Neural progenitor cell (in vitro differentiated cells): ENCODE results near the gene RNF213. TPM values are rescaled to one million over a fixed set of nuclear protein-coding genes. Genes with fewer than 3 reads are reported as not detected.

ENCODE experiments used
- DNase-seq: peaks from one replicate; pipeline ENCODE4 v3.0.0-alpha.2; 2016; ENCODE audit warnings: low spot score
- H2AFZ ChIP-seq: fragments of 200-600 bp; sonication (generic); replicated peaks from 2 replicates; pipeline ENCODE4 v1.6.1; 2016; ENCODE audit warnings: antibody characterized with exemption
- H3F3A ChIP-seq: fragments of 200-600 bp; sonication (generic); 2 replicates; pipeline ENCODE4 v1.6.1; 2016; ENCODE audit warnings: antibody characterized with exemption, low read depth
- H3K27ac ChIP-seq: fragments of 200-600 bp; sonication (generic); 2 replicates; pipeline ENCODE4 v1.5.1; 2016; ENCODE audit warnings: mild to moderate bottlenecking
- H3K27me3 ChIP-seq: fragments of 200-600 bp; sonication (generic); 2 replicates; pipeline ENCODE4 v1.6.1; 2016; ENCODE audit warnings: mild to moderate bottlenecking, moderate library complexity
- H3K36me3 ChIP-seq: fragments of 200-600 bp; sonication (generic); 2 replicates; pipeline ENCODE4 v1.5.1; 2016
- H3K4me1 ChIP-seq: fragments of 200-600 bp; sonication (generic); 2 replicates; pipeline ENCODE4 v1.6.1; 2016; ENCODE audit warnings: mixed run types
- H3K4me2 ChIP-seq: fragments of 200-600 bp; sonication (generic); 2 replicates; pipeline ENCODE4 v1.6.1; 2016
- H3K4me3 ChIP-seq: fragments of 200-600 bp; sonication (generic); 2 replicates; pipeline ENCODE4 v1.5.1; 2016
- H3K79me2 ChIP-seq: fragments of 200-600 bp; sonication (generic); 2 replicates; pipeline ENCODE4 v1.6.1; 2016; ENCODE audit warnings: low read depth
- H3K9ac ChIP-seq: fragments of 200-600 bp; sonication (generic); 2 replicates; pipeline ENCODE4 v1.6.1; 2016
- H3K9me3 ChIP-seq: fragments of 200-600 bp; sonication (generic); 2 replicates; pipeline ENCODE4 v1.5.1; 2016; ENCODE audit warnings: low read depth
- H4K20me1 ChIP-seq: fragments of 200-600 bp; sonication (generic); 2 replicates; pipeline ENCODE4 v1.6.1; 2016; ENCODE audit warnings: low read depth
- H3K27ac Mint-ChIP-seq: 3 replicates; pipeline ENCODE4 v1.8.0; 2021; ENCODE audit warnings: mixed read lengths
- H3K27me3 Mint-ChIP-seq: 2 replicates; pipeline ENCODE4 v1.8.0; 2022; ENCODE audit warnings: low read depth, mild to moderate bottlenecking, inconsistent platforms, moderate library complexity, mixed read lengths; ENCODE audit not compliant: insufficient read depth
- H3K36me3 Mint-ChIP-seq: 3 replicates; pipeline ENCODE4 v1.8.0; 2021; ENCODE audit warnings: mixed read lengths
- H3K4me1 Mint-ChIP-seq: 3 replicates; pipeline ENCODE4 v1.8.0; 2021; ENCODE audit warnings: mixed read lengths
- H3K4me3 Mint-ChIP-seq: 3 replicates; pipeline ENCODE4 v1.8.0; 2021; ENCODE audit warnings: mild to moderate bottlenecking, moderate library complexity, mixed read lengths
- H3K9me3 Mint-ChIP-seq: 3 replicates; pipeline ENCODE4 v1.8.0; 2020; ENCODE audit warnings: mixed read lengths
- EZH2 ChIP-seq: fragments of 200-600 bp; sonication (generic); IDR thresholded peaks from 2 replicates; pipeline ENCODE4 v1.6.1; 2017; ENCODE audit warnings: antibody characterized with exemption, mild to moderate bottlenecking, moderate library complexity
- EZH2phosphoT487 ChIP-seq: fragments of 200-600 bp; sonication (generic); IDR thresholded peaks from 2 replicates; pipeline ENCODE4 v1.6.1; 2017; ENCODE audit warnings: antibody characterized with exemption
- total RNA-seq: library from RNA; depleted of rRNA; stranded (reverse); fragments of >200 nt; gene quantifications from 2 replicates; pipeline ENCODE4 v1.2.3, GENCODE V29; 2015; ENCODE audit warnings: low replicate concordance
- TF ChIP-seq, protein P1 (sequence below): fragments of 200-600 bp; sonication (generic); IDR thresholded peaks from 2 replicates; pipeline ENCODE4 v1.5.1; 2017; ENCODE audit warnings: antibody characterized with exemption, mild to moderate bottlenecking

The RNF213 gene
- total RNA-seq, 1 donor from 2014 or later: 19.8 TPM

DNA sequence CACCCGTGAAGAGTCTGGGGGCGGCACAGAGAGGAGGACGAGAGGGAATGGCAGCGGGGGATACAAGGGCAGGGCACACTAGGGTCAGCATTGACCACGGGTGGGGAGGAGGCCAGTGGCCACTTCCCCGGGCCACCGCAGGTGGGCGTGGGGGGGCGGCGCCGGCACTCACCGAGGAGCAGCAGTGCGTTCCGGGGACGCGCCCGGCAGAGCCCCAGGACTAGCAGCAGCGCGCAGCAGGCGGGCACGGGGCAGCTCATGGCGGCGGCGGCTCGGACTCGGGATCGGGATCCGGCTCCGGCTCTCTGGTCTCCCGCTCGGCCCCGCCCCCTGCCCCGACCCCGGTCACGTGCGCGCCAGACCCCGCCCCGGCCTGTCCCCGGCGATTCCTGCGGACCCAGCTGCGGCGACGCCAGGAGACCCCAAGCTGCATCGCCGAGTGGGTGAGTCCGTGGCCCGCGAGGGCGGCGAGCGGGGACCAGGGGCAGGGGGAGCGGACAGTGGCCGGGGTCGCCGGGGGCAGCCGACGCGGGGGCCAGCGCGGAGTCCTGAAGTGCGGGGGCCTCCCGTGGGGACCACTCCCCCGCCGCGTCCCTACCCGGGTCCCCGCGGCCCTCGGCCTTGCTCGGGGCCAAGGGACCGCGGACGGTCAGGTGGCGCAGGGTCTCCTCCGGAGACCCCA lies 40.5 kb upstream of the RNF213 start, which contains the start of the genes SGSH and SLC26A11:
SGSH (minus strand) TSS at position 280 of the 682 bp plus-strand sequence; CDS start at position 260, 20 bp downstream.
SLC26A11 (plus strand) TSS at position 374 of the 682 bp plus-strand sequence. CDS start 1,134 bp downstream, outside the sequence.
- peaks cover 10% of the 10 kb centered on the region for H3K36me3 Mint-ChIP-seq
- TF ChIP-seq, protein P1, sequence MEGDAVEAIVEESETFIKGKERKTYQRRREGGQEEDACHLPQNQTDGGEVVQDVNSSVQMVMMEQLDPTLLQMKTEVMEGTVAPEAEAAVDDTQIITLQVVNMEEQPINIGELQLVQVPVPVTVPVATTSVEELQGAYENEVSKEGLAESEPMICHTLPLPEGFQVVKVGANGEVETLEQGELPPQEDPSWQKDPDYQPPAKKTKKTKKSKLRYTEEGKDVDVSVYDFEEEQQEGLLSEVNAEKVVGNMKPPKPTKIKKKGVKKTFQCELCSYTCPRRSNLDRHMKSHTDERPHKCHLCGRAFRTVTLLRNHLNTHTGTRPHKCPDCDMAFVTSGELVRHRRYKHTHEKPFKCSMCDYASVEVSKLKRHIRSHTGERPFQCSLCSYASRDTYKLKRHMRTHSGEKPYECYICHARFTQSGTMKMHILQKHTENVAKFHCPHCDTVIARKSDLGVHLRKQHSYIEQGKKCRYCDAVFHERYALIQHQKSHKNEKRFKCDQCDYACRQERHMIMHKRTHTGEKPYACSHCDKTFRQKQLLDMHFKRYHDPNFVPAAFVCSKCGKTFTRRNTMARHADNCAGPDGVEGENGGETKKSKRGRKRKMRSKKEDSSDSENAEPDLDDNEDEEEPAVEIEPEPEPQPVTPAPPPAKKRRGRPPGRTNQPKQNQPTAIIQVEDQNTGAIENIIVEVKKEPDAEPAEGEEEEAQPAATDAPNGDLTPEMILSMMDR: no peak
- TF ChIP-seq EZH2 (no peak), EZH2phosphoT487 (no peak)
- H3K27me3 Mint-ChIP-seq: peaks cover 18% of the 10 kb centered on the region
- peak within 1 kb of the TSS; percentile 68 for H3K9ac ChIP-seq
- H3K27ac ChIP-seq: no peak within 1 kb of the TSS
- DNase-seq: peak; percentile 95
- no peaks in the 10 kb centered on the region for H3K9me3 ChIP-seq
- peak within 1 kb of the TSS; percentile 92 for H3K4me2 ChIP-seq
- peak within 1 kb of the TSS; percentile 99 for H2AFZ ChIP-seq
- peaks cover 15% of the 10 kb centered on the region for H3K79me2 ChIP-seq
- peaks cover 20% of the 10 kb centered on the region for H3K4me1 ChIP-seq
- no peaks in the 10 kb centered on the region for H3K9me3 Mint-ChIP-seq
- no peaks in the 10 kb centered on the region for H3K27me3 ChIP-seq
- H3K4me3 Mint-ChIP-seq: peak within 1 kb of the TSS; percentile 92
- H4K20me1 ChIP-seq: peaks cover 4% of the 10 kb centered on the region
- H3K4me1 Mint-ChIP-seq: peaks cover 34% of the 10 kb centered on the region
- H3K27ac Mint-ChIP-seq: peak within 1 kb of the TSS; percentile 59
- H3K36me3 ChIP-seq: no peaks in the 10 kb centered on the region
- H3F3A ChIP-seq: peaks cover 3% of the 10 kb centered on the region
- peak within 1 kb of the TSS; percentile 100 for H3K4me3 ChIP-seq

DNA sequence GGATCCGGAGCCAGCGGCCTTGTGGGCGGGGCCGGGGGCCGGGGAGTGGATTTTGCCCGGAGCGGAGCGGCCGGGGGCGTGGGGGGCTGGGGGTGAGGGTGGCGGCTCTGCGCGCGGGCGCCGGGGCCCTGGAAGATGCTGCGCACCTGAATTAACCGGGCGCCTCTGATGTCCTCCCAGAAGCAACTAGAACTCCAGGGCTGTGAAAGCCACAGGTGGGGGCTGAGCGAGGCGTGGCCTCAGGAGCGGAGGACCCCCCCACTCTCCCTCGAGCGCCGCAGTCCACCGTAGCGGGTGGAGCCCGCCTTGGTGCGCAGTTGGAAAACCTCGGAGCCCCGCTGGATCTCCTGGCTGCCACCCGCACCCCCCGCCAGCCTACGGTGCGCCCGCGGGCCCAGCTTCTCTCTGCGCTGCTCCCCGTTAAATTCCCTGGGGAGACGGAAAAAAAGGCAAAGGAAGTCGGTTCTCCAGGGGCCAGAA lies 39.9 kb upstream of the RNF213 start:
- no peak overlapping the region for H3K27ac ChIP-seq
- peaks cover 15% of the 10 kb centered on the region for H3K79me2 ChIP-seq
- H3K4me1 ChIP-seq: peaks cover 22% of the 10 kb centered on the region
- TF ChIP-seq, protein P1: no peak
- TF ChIP-seq EZH2: no peak
- no peak for TF ChIP-seq EZH2phosphoT487
- H3K4me2 ChIP-seq: peak overlapping the region; percentile 92
- no peaks in the 10 kb centered on the region for H3K36me3 ChIP-seq
- H3K9ac ChIP-seq: peak overlapping the region; percentile 68
- H4K20me1 ChIP-seq: peaks cover 4% of the 10 kb centered on the region
- H3K4me1 Mint-ChIP-seq: peaks cover 34% of the 10 kb centered on the region
- H3K4me3 Mint-ChIP-seq: peak overlapping the region; percentile 90
- peak overlapping the region; percentile 100 for H3K4me3 ChIP-seq
- H3K27ac Mint-ChIP-seq: no peak overlapping the region
- peaks cover 10% of the 10 kb centered on the region for H3K36me3 Mint-ChIP-seq
- H3K9me3 Mint-ChIP-seq: no peaks in the 10 kb centered on the region
- peak overlapping the region; percentile 99 for H2AFZ ChIP-seq
- H3K9me3 ChIP-seq: no peaks in the 10 kb centered on the region
- peaks cover 16% of the 10 kb centered on the region for H3K27me3 Mint-ChIP-seq
- H3K27me3 ChIP-seq: no peaks in the 10 kb centered on the region
- peaks cover 3% of the 10 kb centered on the region for H3F3A ChIP-seq
- peak; percentile 52 for DNase-seq

DNA sequence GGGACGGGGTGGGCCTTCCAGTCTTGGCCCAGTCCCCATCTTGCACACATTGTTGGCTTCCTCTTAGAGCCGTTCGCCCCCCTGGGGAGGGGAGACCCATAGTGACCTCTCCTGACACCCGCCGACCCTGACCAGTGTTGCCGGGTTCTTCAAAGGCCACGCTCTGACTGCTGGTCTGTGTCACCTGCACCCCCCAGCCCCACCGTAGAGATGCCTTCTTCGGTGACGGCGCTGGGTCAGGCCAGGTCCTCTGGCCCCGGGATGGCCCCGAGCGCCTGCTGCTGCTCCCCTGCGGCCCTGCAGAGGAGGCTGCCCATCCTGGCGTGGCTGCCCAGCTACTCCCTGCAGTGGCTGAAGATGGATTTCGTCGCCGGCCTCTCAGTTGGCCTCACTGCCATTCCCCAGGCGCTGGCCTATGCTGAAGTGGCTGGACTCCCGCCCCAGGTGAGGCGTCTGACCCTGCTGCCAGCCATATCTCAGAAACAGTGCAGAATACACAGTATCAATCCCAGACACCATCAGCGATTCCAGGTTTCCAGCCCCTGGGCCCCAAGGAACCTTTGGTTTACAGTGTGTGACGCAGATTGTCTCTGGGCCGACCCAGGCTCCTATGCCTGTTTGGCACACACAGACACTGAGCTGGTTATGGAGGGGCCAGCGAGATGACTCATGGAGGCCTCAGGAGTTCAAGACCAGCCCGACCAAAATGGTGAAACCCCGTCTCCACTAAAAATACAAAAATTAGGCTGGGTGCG lies 39.1 kb upstream of the RNF213 start:
- TF ChIP-seq, protein P1: no peak
- TF ChIP-seq EZH2phosphoT487: no peak
- TF ChIP-seq EZH2: no peak
- Histone ChIP-seq H3K9me3 (no peaks in the 10 kb centered on the region), H3F3A (peaks cover 3% of the 10 kb centered on the region), H3K4me1 (peaks cover 22% of the 10 kb centered on the region), H3K79me2 (peaks cover 15% of the 10 kb centered on the region), H3K9ac (no peak overlapping the region), H4K20me1 (peaks cover 4% of the 10 kb centered on the region), H2AFZ (no peak overlapping the region), H3K36me3 (no peaks in the 10 kb centered on the region), H3K4me2 (peak overlapping the region; percentile 92), H3K27ac (no peak overlapping the region), H3K27me3 (no peaks in the 10 kb centered on the region), H3K4me3 (peak overlapping the region; percentile 100)
- no peak overlapping the region for H3K27ac Mint-ChIP-seq
- peaks cover 9% of the 10 kb centered on the region for H3K27me3 Mint-ChIP-seq
- DNase-seq: no peak
- peaks cover 7% of the 10 kb centered on the region for H3K36me3 Mint-ChIP-seq
- H3K9me3 Mint-ChIP-seq: no peaks in the 10 kb centered on the region
- peak overlapping the region; percentile 90 for H3K4me3 Mint-ChIP-seq
- peaks cover 31% of the 10 kb centered on the region for H3K4me1 Mint-ChIP-seq
